DND-41 (cell line): Measurements from ENCODE around the gene VTI1B.

Source experiments
- EZH2 ChIP-seq: IDR thresholded peaks from 3 replicates; pipeline ENCODE4 v1.6.1; 2012; ENCODE audit warnings: borderline replicate concordance, low read depth, mild to moderate bottlenecking, moderate library complexity, low read length, inconsistent platforms; ENCODE audit not compliant: severe bottlenecking
- TF ChIP-seq, protein P1 (sequence below): IDR thresholded peaks from 2 replicates; pipeline ENCODE4 v1.5.1; 2012; ENCODE audit warnings: borderline replicate concordance, low read length, moderate library complexity, mild to moderate bottlenecking; ENCODE audit not compliant: poor library complexity, severe bottlenecking; ENCODE audit errors: extremely low read depth

DNA sequence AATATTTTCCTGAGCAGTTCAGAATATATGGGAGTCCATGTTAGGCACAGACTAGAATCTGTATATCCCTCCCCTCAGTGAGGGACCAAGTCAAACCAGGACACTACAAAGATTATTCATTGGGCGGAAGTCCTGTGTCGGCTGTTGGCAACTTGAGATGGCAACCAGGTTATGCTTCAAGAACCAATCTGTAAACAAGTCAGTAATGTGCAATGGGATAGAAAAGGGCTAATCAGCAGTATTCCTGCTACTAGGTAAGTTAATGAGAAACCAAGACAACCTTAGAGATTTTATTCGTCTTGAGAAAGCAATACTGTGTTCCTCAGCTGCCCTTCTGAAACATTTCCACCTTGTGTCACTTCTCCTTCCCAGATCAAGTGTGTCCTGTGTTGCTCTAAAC, 28.3 kb downstream of the VTI1B start:
- TF ChIP-seq, protein P1, sequence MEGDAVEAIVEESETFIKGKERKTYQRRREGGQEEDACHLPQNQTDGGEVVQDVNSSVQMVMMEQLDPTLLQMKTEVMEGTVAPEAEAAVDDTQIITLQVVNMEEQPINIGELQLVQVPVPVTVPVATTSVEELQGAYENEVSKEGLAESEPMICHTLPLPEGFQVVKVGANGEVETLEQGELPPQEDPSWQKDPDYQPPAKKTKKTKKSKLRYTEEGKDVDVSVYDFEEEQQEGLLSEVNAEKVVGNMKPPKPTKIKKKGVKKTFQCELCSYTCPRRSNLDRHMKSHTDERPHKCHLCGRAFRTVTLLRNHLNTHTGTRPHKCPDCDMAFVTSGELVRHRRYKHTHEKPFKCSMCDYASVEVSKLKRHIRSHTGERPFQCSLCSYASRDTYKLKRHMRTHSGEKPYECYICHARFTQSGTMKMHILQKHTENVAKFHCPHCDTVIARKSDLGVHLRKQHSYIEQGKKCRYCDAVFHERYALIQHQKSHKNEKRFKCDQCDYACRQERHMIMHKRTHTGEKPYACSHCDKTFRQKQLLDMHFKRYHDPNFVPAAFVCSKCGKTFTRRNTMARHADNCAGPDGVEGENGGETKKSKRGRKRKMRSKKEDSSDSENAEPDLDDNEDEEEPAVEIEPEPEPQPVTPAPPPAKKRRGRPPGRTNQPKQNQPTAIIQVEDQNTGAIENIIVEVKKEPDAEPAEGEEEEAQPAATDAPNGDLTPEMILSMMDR = no peak
- no peak for TF ChIP-seq EZH2
